ENCODE data around the gene IL37.

IL37 gene

GRCh38 chr2:112910865-112911264 is at the start of gene IL37:
IL37 (plus strand) TSS chr2:112911165; CDS start chr2:112913013, 1,848 bp downstream.
- DNase-seq (ENCODE audit: low read depth in 1 of 2, low spot score in 1 of 2) = no peak

- DNase-seq (ENCODE audit: low read depth in 1 of 2, low spot score in 1 of 2) = no peak
These were observed 46.9 kb upstream of the IL37 start for GRCh38 chr2:112864072-112864471.

GRCh38 chr2:112866128-112866835 is 44.7 kb upstream of the IL37 start:
- no peak for DNase-seq (ENCODE audit: low read depth in 1 of 2, low spot score in 1 of 2)

GRCh38 chr2:112867701-112868631 is 43.0 kb upstream of the IL37 start:
- no peak for DNase-seq (ENCODE audit: low read depth in 1 of 2, low spot score in 1 of 2)

- DNase-seq (ENCODE audit: low read depth in 1 of 2, low spot score in 1 of 2) = no peak
These were observed 41.6 kb upstream of the IL37 start for GRCh38 chr2:112869258-112869842.

- no peak for DNase-seq (ENCODE audit: low read depth in 1 of 2, low spot score in 1 of 2)
These were observed 39.8 kb upstream of the IL37 start for GRCh38 chr2:112870841-112871835.

- no peak for DNase-seq (ENCODE audit: low read depth in 1 of 2, low spot score in 1 of 2)
These were observed 34.6 kb upstream of the IL37 start for GRCh38 chr2:112876257-112876970.

- no peak for DNase-seq (ENCODE audit: low read depth in 1 of 2, low spot score in 1 of 2)
These were observed 34.0 kb upstream of the IL37 start for GRCh38 chr2:112876971-112877361.

GRCh38 chr2:112877423-112877822 is 33.5 kb upstream of the IL37 start:
- DNase-seq (ENCODE audit: low read depth in 1 of 2, low spot score in 1 of 2) = no peak

- no peak for DNase-seq (ENCODE audit: low read depth in 1 of 2, low spot score in 1 of 2)
These were observed 31.4 kb upstream of the IL37 start for GRCh38 chr2:112879491-112880041.

GRCh38 chr2:112880091-112880531 is 30.9 kb upstream of the IL37 start:
- DNase-seq (ENCODE audit: low read depth in 1 of 2, low spot score in 1 of 2) = no peak

- no peak for DNase-seq (ENCODE audit: low read depth in 1 of 2, low spot score in 1 of 2)
These were observed 30.3 kb upstream of the IL37 start for GRCh38 chr2:112880696-112881095.

- DNase-seq (ENCODE audit: low read depth in 1 of 2, low spot score in 1 of 2) = no peak
These were observed 29.6 kb upstream of the IL37 start for GRCh38 chr2:112881217-112881985.

- no peak for DNase-seq (ENCODE audit: low read depth in 1 of 2, low spot score in 1 of 2)
These were observed 27.3 kb upstream of the IL37 start for GRCh38 chr2:112883669-112884068.

- peak; percentile 36 to 46 for DNase-seq (ENCODE audit: low read depth in 1 of 2, low spot score in 1 of 2)
These were observed 26.0 kb upstream of the IL37 start for GRCh38 chr2:112884869-112885505.

- DNase-seq (ENCODE audit: low read depth in 1 of 2, low spot score in 1 of 2) = no peak
These were observed 25.5 kb upstream of the IL37 start for GRCh38 chr2:112885506-112885902.

GRCh38 chr2:112886291-112886690 is 24.7 kb upstream of the IL37 start:
- DNase-seq (ENCODE audit: low read depth in 1 of 2, low spot score in 1 of 2) = no peak

- DNase-seq (ENCODE audit: low read depth in 1 of 2, low spot score in 1 of 2) = no peak
These were observed 22.8 kb upstream of the IL37 start for GRCh38 chr2:112887964-112888749.

Data from stimulated activated CD4-positive, alpha-beta T cell treated with anti-CD3 and anti-CD28 coated beads, Interleukin-15, amount 100 ng/mL, for 1 hour (primary cell).